NCI-H1105 treated with DMSO at 0.1 percent for 48 hours (cell line): ENCODE data around the gene MORC3.
"Not testable (repeated sequence)": the region's sequence is repeated elsewhere in the genome, so short reads cannot be mapped to it uniquely, and the experiment has no call there.

Experiments used
- DNase-seq: peaks from one replicate; lab custom pipeline; 2025; lab: John Stamatoyannopoulos, UW

The MORC3 gene

GRCh38 chr21:36325373-36326010 is 5.5 kb downstream of the MORC3 start:
- DNase-seq, result no peak

- DNase-seq, result no peak
These were observed 10.9 kb downstream of the MORC3 start for GRCh38 chr21:36330904-36331303.

- DNase-seq, result no peak
These were observed 17.1 kb downstream of the MORC3 start for GRCh38 chr21:36337099-36337509.

GRCh38 chr21:36338975-36339374 is 19.0 kb downstream of the MORC3 start:
- DNase-seq, result no peak

GRCh38 chr21:36342581-36342980 is 22.6 kb downstream of the MORC3 start:
- not testable (repeated sequence) for DNase-seq

GRCh38 chr21:36344931-36345330 is 24.9 kb downstream of the MORC3 start:
- no peak for DNase-seq

GRCh38 chr21:36347278-36347961 is 27.4 kb downstream of the MORC3 start:
- DNase-seq, result no peak

GRCh38 chr21:36347962-36348328 is 27.9 kb downstream of the MORC3 start:
- DNase-seq, result no peak

- DNase-seq, result no peak
These were observed 29.3 kb downstream of the MORC3 start for GRCh38 chr21:36349315-36349714.

GRCh38 chr21:36350282-36350910 is 30.4 kb downstream of the MORC3 start:
- no peak for DNase-seq

GRCh38 chr21:36354918-36355680 is 35.1 kb downstream of the MORC3 start:
- DNase-seq, result no peak

- no peak for DNase-seq
These were observed 35.9 kb downstream of the MORC3 start for GRCh38 chr21:36355868-36356267.

- DNase-seq, result no peak
These were observed 39.2 kb downstream of the MORC3 start for GRCh38 chr21:36359185-36359584.

GRCh38 chr21:36369064-36369685 is 49.2 kb downstream of the MORC3 start:
- DNase-seq, result no peak

- DNase-seq, result no peak
These were observed 56.0 kb downstream of the MORC3 start for GRCh38 chr21:36375994-36376393.

GRCh38 chr21:36377391-36377842 is 57.4 kb downstream of the MORC3 start:
- no peak for DNase-seq

- DNase-seq, result no peak
These were observed 59.3 kb downstream of the MORC3 start for GRCh38 chr21:36379251-36379650.

GRCh38 chr21:36381841-36382589 is 62.0 kb downstream of the MORC3 start:
- no peak for DNase-seq

- not testable (repeated sequence) for DNase-seq
These were observed 62.7 kb downstream of the MORC3 start for GRCh38 chr21:36382722-36383121.

- no peak for DNase-seq
These were observed 64.9 kb downstream of the MORC3 start for GRCh38 chr21:36384885-36385232.

GRCh38 chr21:36385233-36386030 is 65.4 kb downstream of the MORC3 start, which contains the start of gene CHAF1B:
Gene CHAF1B (plus strand): TSS chr21:36385392. CDS start chr21:36386137, 745 bp downstream.
- DNase-seq, result peak; percentile 68
